Thyroid gland (tissue), 4 donors: ENCODE data around the gene SHMT2.

Source experiments
- CTCF ChIP-seq, 6 experiments: fragments of 200-600 bp in 3 of 6; fragments of 450-650 bp in 3 of 6; sonication (generic) in 3 of 6; IDR thresholded peaks; one replicate each; pipeline ENCODE4 v1.5.1; 2016 to 2019; ENCODE audit warnings: antibody characterized with exemption in 6 of 6, mild to moderate bottlenecking in 2 of 6, inconsistent platforms in 1 of 6, moderate library complexity in 1 of 6
- POLR2A ChIP-seq, 2 donors: fragments of 450-650 bp; IDR thresholded peaks; one replicate each; pipeline ENCODE4 v1.6.1; 2017; ENCODE audit warnings: antibody characterized with exemption in 2 of 2, mild to moderate bottlenecking in 2 of 2, moderate library complexity in 1 of 2

GRCh38 chr12:57243521-57244311 lies 14.2 kb downstream of the SHMT2 start:
- TF ChIP-seq CTCF (IDR thresholded peaks at IDR 0.05) (peak; percentile 24 to 80 (median 60)), POLR2A (IDR thresholded peaks at IDR 0.05) (no peak)
